HG02588 (cell line): ENCODE measurements around the gene ABCD1.

Experiments
- ATAC-seq: cut with Tn5 transposase; IDR thresholded peaks from one replicate; pipeline ENCODE4 v1.9.1; 2021; ENCODE audit warnings: mild to moderate bottlenecking, moderate library complexity; ENCODE audit not compliant: unreplicated experiment

ABCD1 gene

GRCh38 chrX:153771415-153772315 lies 47.0 kb downstream of the ABCD1 start:
- ATAC-seq, result no peak

GRCh38 chrX:153772316-153773217 lies 47.9 kb downstream of the ABCD1 start:
- no peak for ATAC-seq

GRCh38 chrX:153773218-153773611 lies 48.6 kb downstream of the ABCD1 start:
- ATAC-seq, result no peak

- ATAC-seq, result no peak
Observed at GRCh38 chrX:153773741-153774575, 49.3 kb downstream of the ABCD1 start.

- no peak for ATAC-seq
Observed at GRCh38 chrX:153774576-153775292, 50.1 kb downstream of the ABCD1 start.

GRCh38 chrX:153775293-153776119 lies 50.9 kb downstream of the ABCD1 start:
- ATAC-seq, result no peak

GRCh38 chrX:153776120-153776599 lies 51.5 kb downstream of the ABCD1 start:
- no peak for ATAC-seq

- ATAC-seq, result no peak
Observed at GRCh38 chrX:153776611-153777045, 52.0 kb downstream of the ABCD1 start.

GRCh38 chrX:153777261-153778090 lies 52.8 kb downstream of the ABCD1 start:
- no peak for ATAC-seq

GRCh38 chrX:153778181-153778580 lies 53.5 kb downstream of the ABCD1 start:
- no peak for ATAC-seq

- no peak for ATAC-seq
Observed at GRCh38 chrX:153778684-153779101, 54.0 kb downstream of the ABCD1 start.

- ATAC-seq, result no peak
Observed at GRCh38 chrX:153779891-153780677, 55.4 kb downstream of the ABCD1 start.

GRCh38 chrX:153780678-153781427 lies 56.2 kb downstream of the ABCD1 start, which contains the start of gene SRPK3:
TSS of gene SRPK3 (plus strand) at chrX:153781041. CDS start at chrX:153781087, 46 bp downstream.
- ATAC-seq, result no peak

GRCh38 chrX:153781428-153782047 lies 56.9 kb downstream of the ABCD1 start:
- no peak for ATAC-seq

- ATAC-seq, result no peak
Observed at GRCh38 chrX:153782313-153782712, 57.7 kb downstream of the ABCD1 start.

GRCh38 chrX:153782871-153783270 lies 58.2 kb downstream of the ABCD1 start:
- ATAC-seq, result no peak
